SKM-1 (cell line): ENCODE results near the gene FBXO2.

Experiments used
- DNase-seq: peaks from one replicate; lab custom pipeline; 2025; ENCODE audit not compliant: unreplicated experiment; lab: John Stamatoyannopoulos, UW

The FBXO2 gene

GRCh38 chr1:11599891-11600576 lies 54.2 kb downstream of the FBXO2 start:
- no peak for DNase-seq

GRCh38 chr1:11598461-11598860 lies 55.8 kb downstream of the FBXO2 start:
- DNase-seq, result no peak
